EH (cell line): ENCODE data around the gene RYR2.

Experiments
- DNase-seq: peaks from one replicate; pipeline ENCODE4 v3.0.0-alpha.2; 2015; ENCODE audit warnings: low read depth

Gene RYR2

GRCh38 chr1:237197470-237198425 is 155.8 kb downstream of the RYR2 start:
- no peak for DNase-seq

GRCh38 chr1:237199026-237199425 is 157.0 kb downstream of the RYR2 start:
- no peak for DNase-seq

- no peak for DNase-seq
Measured at GRCh38 chr1:237201155-237201554, 159.2 kb downstream of the RYR2 start.

GRCh38 chr1:237204841-237205240 is 162.9 kb downstream of the RYR2 start:
- no peak for DNase-seq

- no peak for DNase-seq
Measured at GRCh38 chr1:237205400-237206064, 163.5 kb downstream of the RYR2 start.

- DNase-seq = no peak
Measured at GRCh38 chr1:237206065-237206414, 164.1 kb downstream of the RYR2 start.

- DNase-seq = no peak
Measured at GRCh38 chr1:237211031-237211430, 169.0 kb downstream of the RYR2 start.

GRCh38 chr1:237211540-237211939 is 169.6 kb downstream of the RYR2 start:
- no peak for DNase-seq

- DNase-seq = no peak
Measured at GRCh38 chr1:237219751-237220642, 178.0 kb downstream of the RYR2 start.

GRCh38 chr1:237223419-237223818 is 181.4 kb downstream of the RYR2 start:
- no peak for DNase-seq

- DNase-seq = no peak
Measured at GRCh38 chr1:237226177-237226944, 184.4 kb downstream of the RYR2 start.

GRCh38 chr1:237227476-237227875 is 185.5 kb downstream of the RYR2 start:
- DNase-seq = no peak

- no peak for DNase-seq
Measured at GRCh38 chr1:237228421-237228820, 186.4 kb downstream of the RYR2 start.

- no peak for DNase-seq
Measured at GRCh38 chr1:237229333-237229732, 187.3 kb downstream of the RYR2 start.

GRCh38 chr1:237232501-237232900 is 190.5 kb downstream of the RYR2 start:
- DNase-seq = no peak

- no peak for DNase-seq
Measured at GRCh38 chr1:237235091-237235490, 193.1 kb downstream of the RYR2 start.

GRCh38 chr1:237237721-237238120 is 195.7 kb downstream of the RYR2 start:
- DNase-seq = no peak

GRCh38 chr1:237239248-237239647 is 197.3 kb downstream of the RYR2 start:
- no peak for DNase-seq

- DNase-seq = no peak
Measured at GRCh38 chr1:237241038-237241437, 199.1 kb downstream of the RYR2 start.

GRCh38 chr1:237244778-237245177 is 202.8 kb downstream of the RYR2 start:
- DNase-seq = no peak

- DNase-seq = no peak
Measured at GRCh38 chr1:237247442-237247841, 205.5 kb downstream of the RYR2 start.

GRCh38 chr1:237249120-237249519 is 207.1 kb downstream of the RYR2 start:
- DNase-seq = no peak
